Measurements from ENCODE around the gene SLC47A1.
"Not testable (repeated sequence)": the region's sequence is repeated elsewhere in the genome, so short reads cannot be mapped to it uniquely, and the experiment has no call there.

The SLC47A1 gene, protein sequence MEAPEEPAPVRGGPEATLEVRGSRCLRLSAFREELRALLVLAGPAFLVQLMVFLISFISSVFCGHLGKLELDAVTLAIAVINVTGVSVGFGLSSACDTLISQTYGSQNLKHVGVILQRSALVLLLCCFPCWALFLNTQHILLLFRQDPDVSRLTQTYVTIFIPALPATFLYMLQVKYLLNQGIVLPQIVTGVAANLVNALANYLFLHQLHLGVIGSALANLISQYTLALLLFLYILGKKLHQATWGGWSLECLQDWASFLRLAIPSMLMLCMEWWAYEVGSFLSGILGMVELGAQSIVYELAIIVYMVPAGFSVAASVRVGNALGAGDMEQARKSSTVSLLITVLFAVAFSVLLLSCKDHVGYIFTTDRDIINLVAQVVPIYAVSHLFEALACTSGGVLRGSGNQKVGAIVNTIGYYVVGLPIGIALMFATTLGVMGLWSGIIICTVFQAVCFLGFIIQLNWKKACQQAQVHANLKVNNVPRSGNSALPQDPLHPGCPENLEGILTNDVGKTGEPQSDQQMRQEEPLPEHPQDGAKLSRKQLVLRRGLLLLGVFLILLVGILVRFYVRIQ

DNA sequence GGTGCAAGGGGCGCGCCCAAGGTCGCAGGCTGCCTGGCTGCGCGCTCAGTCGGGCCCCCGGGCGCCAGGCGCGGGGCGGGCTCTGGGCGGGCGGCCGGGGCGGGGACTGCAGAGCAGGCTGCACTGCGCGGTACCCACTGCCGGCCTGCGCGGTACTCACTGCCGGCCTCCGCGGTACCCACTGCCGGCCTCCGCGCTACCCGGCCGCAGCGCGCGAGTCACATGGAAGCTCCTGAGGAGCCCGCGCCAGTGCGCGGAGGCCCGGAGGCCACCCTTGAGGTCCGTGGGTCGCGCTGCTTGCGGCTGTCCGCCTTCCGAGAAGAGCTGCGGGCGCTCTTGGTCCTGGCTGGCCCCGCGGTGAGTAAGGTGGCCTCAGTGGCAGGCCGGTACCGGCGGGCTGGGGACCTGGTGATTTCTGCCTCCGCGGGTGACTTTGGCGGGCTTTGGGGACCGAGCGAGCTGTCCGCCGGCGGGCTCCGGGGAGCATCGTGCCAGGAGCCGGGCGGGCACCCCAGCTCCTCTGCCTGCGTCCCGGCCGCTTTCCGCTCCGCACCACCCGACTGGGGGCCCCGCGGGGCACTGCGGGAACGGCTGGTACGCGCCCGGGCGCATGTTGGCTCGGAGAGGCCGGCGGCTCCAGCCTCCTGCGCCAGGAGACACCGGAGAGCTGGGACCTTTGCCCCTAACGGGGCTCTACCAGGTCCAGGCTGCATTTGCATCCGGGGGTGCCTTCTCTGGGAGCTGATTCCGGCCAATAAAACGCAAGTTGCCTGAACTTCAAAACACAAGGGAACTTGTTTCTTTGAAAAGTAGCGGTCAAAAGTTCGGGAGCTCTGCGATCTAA lies at the start of gene SLC47A1:
Gene SLC47A1 (plus strand): TSS at position 137 of the 844 bp plus-strand sequence. CDS start 86 bp downstream, at position 223.
- no peak for DNase-seq (ENCODE audit: low spot score)

DNA sequence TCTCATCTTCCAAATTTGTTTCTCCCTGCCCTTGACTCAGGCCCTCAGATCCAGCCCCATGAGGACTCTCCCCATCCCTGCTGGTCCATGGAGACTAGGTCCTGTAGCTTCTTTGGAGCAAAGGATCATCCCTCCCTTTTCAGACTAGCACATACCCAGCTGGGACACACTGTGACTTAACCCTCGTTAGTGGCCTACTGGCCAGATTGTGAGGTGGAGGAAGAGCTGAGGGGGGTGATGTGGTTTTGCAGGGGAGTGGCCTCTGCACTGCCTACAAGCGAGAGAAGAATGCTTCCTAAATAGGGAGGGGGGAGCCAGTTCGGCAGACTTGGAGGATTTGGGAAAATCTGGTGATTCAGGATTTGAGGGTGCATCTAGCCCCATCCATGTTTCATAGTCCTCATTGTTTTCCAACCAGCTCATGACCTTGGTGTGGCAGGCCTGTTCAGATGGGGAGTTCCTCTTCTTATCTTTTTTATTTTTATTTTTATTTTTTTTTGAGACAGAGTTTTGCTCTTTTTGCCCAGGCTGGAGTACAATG lies 47.8 kb upstream of the SLC47A1 start:
- no peak for DNase-seq (ENCODE audit: low spot score)

DNA sequence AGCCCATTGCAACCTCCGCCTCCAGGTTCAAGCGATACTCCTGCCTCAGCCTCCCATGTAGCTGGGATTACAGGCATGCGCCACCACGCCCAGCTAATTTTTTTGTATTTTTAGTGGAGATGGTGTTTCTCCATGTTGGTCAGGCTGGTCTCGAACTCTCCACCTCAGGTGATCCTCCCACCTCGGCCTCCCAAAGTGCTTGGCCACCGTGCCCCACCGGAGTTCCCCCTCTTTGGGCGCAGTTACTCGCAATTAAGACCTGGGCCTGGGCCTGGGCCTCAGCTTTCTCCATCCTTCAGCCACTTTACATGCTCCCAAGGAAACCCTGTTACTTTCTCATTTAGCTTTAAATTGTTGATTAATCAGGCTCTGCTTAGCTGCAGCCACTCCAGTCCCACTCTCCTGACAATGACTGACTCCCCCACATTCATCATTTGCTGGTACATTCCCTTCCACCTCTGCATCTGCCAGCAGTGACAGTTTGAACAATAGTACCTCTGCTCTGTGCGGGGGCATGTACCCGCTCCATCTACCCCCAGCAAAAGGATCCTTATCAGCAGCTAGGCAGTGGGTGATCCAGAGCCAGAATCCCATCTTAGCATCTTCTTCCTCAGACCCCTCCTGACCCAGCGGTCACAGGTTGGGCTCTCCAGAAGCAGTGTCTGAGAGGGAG lies 47.2 kb upstream of the SLC47A1 start:
- DNase-seq (ENCODE audit: low spot score): no peak

DNA sequence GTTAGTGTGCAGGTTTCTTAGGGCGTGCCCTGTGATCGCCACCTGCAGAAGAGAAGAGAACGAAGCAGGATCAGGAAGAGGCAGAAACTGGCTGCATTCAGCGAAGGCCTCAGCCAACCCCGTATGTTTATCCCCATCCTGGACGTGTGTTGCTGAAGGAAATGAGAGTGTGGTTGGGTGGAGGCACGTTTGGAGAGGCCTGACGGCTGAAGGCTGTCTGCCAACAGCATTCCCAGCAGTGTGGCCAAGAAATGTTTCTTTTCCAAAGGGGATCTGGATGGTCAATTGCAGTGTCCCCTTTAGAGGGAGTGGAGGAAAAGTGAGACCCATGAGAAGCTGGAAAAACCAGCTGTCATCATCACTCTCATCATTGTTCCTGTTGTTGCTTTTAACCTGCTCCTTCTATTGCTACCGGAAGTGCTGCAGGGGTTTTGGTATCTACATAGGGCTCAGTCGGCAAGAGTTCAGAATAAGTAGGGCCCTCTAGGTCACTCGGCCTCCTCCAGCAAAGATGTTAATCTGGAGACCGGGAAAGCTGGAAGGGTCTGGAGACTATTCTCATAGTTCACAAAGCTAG lies 46.5 kb upstream of the SLC47A1 start:
- no peak for DNase-seq (ENCODE audit: low spot score)

DNA sequence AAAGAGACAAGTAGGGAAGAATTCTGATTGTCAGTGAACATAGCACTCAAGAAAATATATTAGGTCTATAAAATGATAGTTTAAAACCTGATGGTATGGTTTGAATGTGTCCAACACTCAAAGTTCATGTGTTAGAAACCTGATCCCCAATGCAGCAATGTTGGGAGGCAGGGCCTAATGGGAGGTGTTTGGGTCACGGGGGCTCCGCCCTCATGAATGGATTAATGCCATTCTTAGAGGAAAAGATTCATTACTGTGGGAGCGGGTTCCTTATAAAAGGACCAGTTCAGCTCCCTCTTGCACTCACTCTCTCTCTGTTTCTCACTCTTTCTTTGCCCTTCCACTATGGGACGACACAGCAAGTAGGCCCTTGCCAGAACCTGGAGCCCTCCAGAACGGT lies 41.5 kb upstream of the SLC47A1 start:
- no peak for DNase-seq (ENCODE audit: low spot score)

DNA sequence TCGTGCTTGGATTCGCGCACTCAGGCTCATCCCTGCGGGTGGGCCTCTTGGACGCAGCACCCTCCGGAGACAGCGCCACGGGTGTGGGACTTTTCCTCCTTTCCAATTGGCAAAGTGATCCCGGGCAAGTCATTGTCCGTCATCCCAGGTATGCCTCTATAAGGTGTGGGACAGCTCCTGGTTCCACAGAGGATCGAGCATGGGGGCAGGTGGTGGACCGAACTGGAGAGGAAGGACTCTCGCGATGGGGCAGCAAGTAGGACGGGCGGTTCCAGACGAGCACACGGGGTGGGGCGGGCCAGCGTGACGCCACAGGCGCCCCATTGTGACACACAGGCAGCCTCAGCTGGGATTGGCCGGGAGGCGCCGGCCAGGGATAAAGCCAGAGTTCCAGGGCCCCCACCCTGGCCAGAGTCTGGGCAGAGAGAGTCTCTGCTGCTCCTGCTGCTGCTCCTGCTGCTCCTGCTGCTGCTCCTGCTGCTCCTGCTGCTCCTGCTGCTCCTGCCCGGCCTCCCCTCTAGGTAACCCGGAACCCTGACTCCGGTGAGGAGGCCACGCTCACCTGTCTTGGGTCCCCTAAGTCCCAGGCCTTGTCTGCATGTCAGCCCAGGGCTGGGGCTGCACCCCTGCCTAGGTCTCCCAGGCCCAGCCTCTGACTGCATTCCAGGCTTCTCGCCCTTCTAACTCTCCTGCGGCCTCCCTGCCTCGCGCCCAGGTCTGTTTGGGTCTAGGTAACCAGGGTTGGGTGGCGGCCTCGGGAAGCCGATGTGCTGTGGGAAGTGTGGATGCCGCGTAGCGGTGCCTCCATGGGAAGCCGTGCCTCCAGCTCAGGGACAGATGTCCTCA lies 38.5 kb upstream of the SLC47A1 start:
- no peak for DNase-seq (ENCODE audit: low spot score)

DNA sequence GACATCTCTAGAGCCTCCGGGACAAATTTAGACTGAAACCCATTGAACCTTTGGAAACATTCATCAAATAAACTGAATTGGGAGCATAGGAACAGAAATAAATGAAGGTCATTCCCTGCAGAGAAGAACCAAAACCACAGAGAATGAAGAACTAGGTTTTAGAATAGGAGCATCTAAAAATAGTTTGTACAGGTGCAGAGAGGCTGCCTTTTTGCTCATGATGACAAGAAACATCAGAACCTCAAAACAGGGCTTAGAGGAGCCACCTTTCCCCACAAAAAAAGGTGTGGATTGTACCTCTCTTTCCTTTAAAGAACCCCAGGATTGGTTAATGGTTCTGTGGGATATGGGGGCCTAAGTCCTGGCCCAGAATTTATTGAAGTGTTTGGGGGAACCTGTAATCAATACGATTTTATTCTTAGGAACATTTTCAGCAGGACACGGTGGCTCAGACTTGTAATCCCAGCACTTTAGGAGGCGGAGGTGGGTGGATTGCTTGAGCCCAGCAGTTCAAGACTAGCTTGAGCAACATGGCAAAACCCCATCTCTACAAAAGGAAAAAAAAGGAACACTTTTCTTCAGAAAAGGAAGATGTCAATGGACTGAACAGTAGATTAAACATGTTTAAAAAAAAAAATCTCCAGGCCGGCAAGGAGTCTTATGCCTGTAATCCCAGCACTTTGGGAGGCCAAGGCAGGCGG lies 37.7 kb upstream of the SLC47A1 start:
- DNase-seq (ENCODE audit: low spot score): no peak

DNA sequence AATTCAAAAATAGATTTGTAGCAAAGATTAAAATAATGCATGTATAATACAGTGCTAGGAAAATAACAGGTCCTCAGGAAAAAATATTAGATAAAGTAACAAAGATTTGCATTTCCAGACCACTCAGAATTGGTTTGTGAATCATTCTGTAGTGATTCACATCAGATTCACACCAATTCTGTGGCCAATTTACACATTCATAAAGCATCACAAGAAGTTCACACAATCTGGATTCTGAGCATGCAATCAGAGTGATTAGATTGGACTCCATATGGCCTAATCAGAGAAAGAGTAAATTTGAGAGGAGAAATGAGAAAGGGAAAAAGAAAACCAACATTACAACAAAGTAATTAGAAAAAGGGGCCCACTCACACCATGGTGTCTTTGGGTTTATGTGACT lies 36.0 kb upstream of the SLC47A1 start:
- no peak for DNase-seq (ENCODE audit: low spot score)

DNA sequence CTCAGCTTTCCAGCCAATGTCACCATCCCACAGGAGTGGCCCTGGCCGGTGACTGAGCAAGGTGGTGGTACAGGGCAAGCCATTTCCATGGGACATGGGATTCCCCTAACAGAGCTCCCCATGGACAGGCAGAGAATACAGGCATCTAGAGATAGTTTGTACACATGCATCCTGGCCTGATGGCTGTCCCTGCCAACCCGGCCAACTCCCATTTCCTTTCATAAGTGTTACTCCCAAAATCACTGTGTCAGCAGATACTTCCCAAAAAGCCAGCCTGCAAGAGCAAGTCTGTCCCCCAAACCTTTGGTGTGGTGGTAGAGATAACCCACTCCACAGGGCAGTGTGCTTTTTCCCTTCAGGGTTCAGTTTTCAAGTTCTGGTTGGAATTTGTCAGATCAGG lies 32.4 kb upstream of the SLC47A1 start:
- DNase-seq (ENCODE audit: low spot score): no peak

DNA sequence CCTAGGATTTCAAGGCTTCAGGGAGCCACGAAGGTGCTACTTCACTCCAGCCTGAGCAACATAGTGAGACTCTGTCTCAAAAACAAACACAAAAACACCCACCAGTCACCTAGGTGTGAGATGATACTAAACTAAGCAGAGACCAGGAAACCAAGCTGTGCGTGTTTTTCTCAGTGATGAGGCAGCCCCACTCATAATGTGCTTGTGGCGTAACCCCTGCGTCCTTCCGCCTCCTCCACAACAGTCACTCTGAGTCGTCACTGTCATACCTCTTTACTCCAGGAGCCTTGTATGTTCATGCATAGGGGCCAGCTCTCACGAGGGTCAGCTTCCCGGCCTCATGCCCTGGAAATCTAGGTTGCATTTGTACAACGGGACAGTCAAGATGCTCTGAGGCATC lies 31.1 kb upstream of the SLC47A1 start:
- DNase-seq (ENCODE audit: low spot score): no peak

DNA sequence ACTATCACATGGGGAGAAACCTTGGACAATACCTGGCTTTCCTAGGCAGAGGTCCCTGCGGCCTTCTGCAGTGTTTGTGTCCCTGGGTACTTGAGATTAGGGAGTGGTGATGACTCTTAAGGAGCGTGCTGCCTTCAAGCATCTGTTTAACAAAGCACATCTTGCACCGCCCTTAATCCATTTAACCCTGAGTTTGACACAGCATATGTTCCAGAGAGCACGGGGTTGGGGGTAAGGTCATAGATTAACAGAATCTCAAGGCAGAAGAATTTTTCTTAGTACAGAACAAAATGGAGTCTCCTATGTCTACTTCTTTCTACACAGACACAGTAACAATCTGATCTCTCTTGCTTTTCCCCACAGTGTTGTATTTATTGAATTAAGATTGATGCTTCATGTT lies 28.1 kb upstream of the SLC47A1 start:
- DNase-seq (ENCODE audit: low spot score): not testable (repeated sequence)

DNA sequence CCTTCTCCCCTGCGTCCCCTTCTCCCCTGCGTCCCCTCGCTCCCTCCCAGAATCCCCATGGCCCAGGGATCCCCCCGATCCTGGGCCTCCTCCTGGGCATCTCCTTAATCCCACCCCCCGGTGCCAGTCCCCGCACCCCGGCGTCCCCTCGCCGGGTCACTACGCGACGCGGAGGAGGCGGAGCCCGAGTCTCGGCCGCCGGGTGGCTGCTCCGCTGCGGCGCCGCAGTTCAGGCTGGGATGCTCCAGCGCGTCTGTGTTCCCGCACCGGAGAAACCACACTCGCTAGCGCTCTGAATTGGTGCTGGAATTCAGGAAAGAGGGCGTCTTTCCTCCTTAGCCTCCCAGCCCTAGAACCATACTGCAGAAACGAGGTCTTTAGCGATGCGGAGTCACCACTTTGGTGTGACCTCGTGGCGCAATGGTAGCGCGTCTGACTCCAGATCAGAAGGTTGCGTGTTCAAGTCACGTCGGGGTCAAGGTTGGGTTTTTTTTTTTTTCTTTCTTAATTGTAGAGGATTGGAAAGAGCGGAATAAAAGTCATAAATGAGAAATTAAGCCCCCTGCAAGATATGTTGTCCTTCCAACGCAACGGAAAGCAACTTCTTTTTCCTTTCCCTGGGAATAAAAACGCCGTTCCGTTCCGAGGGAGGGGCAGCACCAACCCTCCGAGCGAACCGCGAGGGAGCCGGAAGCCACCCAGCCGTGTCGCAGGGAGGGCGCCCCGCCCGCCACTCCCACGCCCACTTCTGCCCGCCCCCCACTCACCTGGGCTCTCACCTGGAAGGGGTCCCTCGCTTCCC lies 25.7 kb upstream of the SLC47A1 start:
- DNase-seq (ENCODE audit: low spot score): peak; percentile 88

DNA sequence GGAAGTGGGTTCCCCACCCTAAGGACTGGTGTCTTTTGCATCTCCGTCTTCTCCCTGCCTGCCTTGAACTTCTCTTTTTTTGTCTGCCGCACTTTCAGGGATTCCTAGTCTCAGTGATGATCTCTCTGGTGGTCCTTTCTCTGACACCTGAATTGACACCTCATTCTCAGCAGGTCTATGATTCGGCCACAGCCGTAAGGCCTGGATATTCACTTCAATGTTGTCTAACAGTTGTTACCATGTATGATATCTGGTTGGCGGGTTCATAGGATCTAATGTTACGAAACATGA lies 25.1 kb upstream of the SLC47A1 start:
- DNase-seq (ENCODE audit: low spot score): no peak

DNA sequence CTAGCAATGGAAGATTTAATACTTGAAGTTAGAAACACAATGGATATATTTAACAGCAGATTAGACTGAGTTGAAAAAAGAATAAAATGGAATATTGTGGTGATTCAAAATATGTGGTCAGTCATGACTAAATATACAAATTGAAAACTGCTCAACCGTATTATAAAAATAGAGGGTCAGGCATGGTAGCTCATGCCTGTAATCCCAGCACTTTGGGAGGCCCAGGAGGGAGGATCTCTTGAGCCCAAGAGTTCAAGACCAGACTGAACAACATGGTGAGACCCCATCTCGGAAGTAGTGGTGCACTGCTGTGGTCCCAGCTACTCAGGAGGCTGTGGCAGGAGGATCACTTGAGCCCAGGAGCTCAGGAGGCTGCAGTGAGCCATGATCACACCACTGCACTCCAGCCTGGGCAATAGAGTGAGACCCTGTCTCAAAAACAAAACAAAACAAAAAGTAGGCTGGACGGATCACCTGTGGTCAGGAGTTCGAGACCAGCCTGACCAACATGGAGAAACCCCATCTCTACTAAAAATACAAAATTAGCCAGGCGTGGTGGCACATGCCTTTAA lies 24.3 kb upstream of the SLC47A1 start:
- DNase-seq (ENCODE audit: low spot score): not testable (repeated sequence)

DNA sequence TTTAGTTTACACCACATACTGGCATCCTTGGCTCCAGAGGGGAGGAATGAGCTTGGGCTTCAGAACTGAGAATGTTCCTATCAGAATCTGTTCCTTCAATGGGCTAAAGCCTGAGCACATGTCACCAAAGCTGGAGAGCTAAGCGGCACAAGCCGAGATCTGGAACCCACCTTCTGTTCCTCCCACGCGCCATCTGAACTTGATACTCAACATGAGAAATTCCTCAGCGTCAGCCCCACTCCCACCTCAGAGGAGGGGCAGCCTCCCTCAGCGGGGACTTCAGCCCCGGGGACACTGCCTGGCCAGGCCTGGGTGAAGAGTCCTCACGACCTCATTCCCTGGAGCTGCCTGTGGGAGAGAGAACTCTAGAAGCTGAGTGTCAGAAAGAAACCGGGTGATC lies 22.8 kb upstream of the SLC47A1 start:
- no peak for DNase-seq (ENCODE audit: low spot score)

DNA sequence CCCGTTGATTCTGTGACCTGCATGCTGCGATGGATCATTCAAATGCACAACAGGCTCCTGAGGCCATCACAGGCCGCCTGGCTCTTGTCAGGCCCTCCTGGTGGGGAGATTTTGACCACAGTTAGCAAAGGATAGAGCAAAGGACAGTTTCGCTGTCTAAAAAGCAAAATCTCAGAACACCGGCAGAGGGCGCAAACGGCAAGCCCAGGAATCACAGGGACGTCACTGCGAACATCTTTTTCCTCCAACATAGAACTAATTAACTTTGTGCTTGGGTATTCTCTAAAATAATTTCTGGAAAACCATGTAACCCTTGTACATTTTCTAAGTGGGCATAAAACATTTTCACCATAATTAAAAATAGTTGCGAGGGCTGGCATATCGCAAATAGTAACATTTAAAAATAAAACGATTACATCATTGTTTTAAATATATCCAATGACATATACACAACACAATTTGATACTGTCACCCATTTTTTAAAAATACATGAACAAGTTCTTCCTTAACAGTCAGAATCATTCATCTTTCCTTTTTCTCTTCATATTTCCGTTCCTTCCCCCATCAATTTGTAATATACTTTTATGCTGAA lies 19.7 kb upstream of the SLC47A1 start:
- peak; percentile 47 for DNase-seq (ENCODE audit: low spot score)

DNA sequence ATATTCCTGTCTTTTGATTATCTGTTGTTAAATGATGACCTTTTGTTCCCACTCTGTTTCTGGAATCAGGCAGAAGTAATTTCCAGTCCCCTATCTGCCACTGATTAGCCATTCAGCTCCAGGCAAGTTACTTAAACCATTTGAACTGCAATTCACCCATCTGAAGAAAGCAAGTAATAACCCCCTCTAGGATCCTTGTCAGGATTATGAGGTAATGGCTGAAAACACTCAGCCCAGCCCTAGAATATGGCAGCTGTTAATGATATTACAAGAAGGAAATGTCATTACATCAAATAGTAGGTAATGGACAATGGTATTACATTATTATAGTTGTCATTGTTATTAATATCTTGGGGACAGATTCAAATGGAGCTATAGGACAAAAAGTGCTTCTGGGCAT lies 16.0 kb upstream of the SLC47A1 start:
- no peak for DNase-seq (ENCODE audit: low spot score)

DNA sequence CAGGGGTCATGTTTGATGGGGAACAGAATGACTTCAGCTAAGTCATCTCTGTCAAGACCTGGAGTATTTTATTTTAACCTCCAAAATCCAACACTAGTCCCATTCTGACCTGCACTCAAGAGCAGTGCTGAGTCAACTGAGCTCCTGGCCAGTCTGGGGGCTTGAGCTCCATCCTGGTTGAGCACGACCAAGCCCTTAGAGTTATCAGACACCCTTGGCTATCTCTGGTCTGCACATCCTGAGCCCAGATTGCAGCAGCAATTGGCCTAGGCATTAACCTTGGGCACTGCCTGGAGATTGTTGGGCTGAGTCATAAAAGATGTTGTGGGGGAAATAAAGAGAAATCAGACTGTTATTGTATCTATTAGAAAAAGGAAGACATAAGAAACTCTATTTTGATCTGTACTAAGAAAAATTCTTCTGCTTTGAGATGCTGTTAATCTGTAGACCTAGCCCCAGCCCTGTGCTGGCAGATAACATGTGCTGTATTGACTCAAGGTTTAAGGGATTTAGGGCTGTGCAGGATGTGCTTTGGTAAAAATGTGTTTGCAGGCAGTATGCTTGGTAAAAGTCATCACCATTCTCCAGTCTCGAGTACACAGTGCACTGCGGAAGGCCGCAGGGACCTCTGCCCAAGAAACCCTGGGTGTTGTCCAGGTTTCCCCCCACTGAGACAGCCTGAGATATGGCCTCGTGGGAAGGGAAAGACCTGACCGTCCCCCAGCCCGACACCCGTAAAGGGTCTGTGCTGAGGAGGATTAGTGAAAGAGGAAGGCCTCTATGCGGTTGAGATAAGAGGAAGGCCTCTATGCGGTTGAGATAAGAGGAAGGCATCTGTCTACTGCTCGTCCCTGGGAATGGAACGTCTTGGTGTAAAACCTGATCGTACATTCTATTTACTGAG lies 14.0 kb upstream of the SLC47A1 start:
- not testable (repeated sequence) for DNase-seq (ENCODE audit: low spot score)
